PFSK-1 (cell line): ENCODE data around the gene DLGAP1.

Experiments used
- FOXP2 ChIP-seq: optimal IDR thresholded peaks from 2 replicates; pipeline ENCODE3; 2011; ENCODE audit warnings: borderline replicate concordance, control low read depth, inconsistent platforms; ENCODE audit not compliant: insufficient read depth; ENCODE audit errors: extremely low read length, extremely low read depth
- POLR2AphosphoS5 ChIP-seq: IDR thresholded peaks from 2 replicates; pipeline ENCODE4 v1.6.1; 2012; ENCODE audit warnings: low read depth, mild to moderate bottlenecking, control low read depth, low read length, moderate library complexity
- REST ChIP-seq, 2 experiments: IDR thresholded peaks; 2 replicates each; pipeline versions ENCODE4 v1.6.1 to v1.8.0; 2011 to 2012; ENCODE audit warnings: low read depth in 2 of 2, low read length in 2 of 2, control low read depth in 1 of 2, inconsistent platforms in 1 of 2, mild to moderate bottlenecking in 1 of 2, moderate library complexity in 1 of 2; ENCODE audit not compliant: insufficient read depth in 1 of 2
- SIN3A ChIP-seq: IDR thresholded peaks from 2 replicates; pipeline ENCODE4 v1.6.1; 2012; ENCODE audit warnings: mild to moderate bottlenecking, low read length, moderate library complexity, borderline replicate concordance; ENCODE audit not compliant: insufficient read depth
- TAF1 ChIP-seq: IDR thresholded peaks from 2 replicates; pipeline ENCODE4 v1.6.1; 2012; ENCODE audit warnings: low read length, control low read depth, borderline replicate concordance; ENCODE audit not compliant: insufficient read depth

DLGAP1 gene

DNA sequence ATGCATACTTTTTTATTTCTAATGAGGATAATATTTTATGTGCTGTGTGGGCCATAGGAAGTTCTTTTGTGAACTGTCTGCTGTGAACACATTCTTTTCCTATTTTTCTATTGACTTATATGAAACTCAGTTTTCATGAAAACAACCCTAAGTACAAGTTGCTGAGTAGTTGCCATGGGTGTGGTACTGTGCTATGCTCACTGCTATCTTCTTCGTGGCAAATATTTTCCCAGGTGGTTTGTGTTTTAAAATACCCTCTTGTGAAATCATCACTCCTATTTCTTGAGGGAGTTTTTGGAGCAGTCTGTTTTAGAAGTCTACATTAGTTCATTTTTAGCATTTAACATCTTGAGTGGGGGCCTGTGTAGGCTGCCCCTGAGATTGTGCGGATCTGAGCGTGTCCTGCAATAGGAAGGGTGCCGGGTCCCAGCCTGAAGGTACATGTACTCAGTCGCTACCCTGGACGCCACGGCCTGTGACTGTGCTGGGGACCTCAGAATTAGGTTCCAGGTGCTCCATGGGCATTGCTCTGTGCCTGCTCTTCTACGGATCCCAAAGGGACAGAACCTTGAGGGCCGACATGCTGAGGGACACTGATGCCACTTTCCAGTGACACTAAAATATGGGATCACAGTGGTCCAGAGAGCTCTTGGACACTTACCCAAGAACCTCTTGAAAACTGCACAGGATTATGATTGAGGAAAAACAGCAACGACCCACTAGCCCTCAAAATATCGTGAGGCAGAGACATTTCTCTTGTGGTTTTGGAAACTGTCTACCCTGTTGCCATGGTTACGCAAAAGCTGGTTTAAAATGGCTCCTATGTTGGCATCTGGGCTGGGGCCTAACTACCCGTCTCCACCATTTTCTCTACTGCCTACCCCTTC is 524.7 kb downstream of the DLGAP1 start:
- TF ChIP-seq REST (IDR thresholded peaks at IDR 0.05; ENCODE audit: insufficient read depth in 1 of 2, low read depth in 2 of 2, low read length in 2 of 2) (no peak), FOXP2 (no peak)

- no peak for TF ChIP-seq POLR2AphosphoS5
- TF ChIP-seq SIN3A, result no peak
- no peak for TF ChIP-seq REST (IDR thresholded peaks at IDR 0.05; ENCODE audit: insufficient read depth in 1 of 2, low read depth in 2 of 2, low read length in 2 of 2)
- TF ChIP-seq FOXP2, result no peak
- no peak for TF ChIP-seq TAF1
Measured at GRCh38 chr18:3924455-3924854, 530.7 kb downstream of the DLGAP1 start.

DNA sequence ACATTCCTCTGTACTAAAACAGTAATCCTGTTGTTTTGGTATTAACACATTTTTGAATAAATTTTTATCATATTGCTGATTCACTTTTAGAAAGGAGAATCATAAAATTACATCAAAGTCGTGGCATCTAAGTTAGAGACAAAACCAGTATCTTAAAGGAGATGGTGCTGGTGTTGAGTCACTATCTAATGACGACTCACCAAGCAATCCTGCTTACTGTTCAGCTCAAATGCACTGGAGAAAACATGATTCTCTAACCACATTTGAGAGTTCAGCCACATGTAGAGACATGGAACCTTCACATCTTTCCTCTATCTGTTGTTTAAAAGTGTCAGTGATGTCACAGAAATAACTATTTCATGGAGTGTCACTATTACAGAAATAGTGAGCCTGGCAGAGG is 531.4 kb downstream of the DLGAP1 start:
- TF ChIP-seq FOXP2, result no peak
- no peak for TF ChIP-seq SIN3A
- no peak for TF ChIP-seq TAF1
- no peak for TF ChIP-seq REST (IDR thresholded peaks at IDR 0.05; ENCODE audit: insufficient read depth in 1 of 2, low read depth in 2 of 2, low read length in 2 of 2)
- no peak for TF ChIP-seq POLR2AphosphoS5

GRCh38 chr18:3921826-3922225 is 533.3 kb downstream of the DLGAP1 start:
- no peak for TF ChIP-seq TAF1
- no peak for TF ChIP-seq REST (IDR thresholded peaks at IDR 0.05; ENCODE audit: insufficient read depth in 1 of 2, low read depth in 2 of 2, low read length in 2 of 2)
- no peak for TF ChIP-seq SIN3A
- TF ChIP-seq FOXP2, result no peak
- TF ChIP-seq POLR2AphosphoS5, result no peak

DNA sequence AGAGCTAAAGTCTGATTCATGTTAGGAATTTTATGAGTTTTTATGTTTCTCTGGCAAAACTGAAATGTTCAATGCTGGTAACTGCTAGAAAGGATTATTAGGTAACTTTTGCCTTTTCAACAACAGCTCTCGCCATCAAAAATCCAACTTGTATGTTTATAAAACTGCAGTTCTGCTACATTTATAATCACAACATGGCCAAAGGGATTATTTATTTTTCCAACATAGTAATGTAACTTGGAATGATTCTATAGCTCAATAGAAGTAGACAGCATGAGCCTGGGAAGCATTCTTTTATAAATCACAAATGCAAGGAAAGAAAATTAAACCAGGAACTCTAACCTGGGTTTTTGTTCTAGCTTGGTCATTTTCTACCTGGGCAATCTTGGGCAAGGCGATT is 534.3 kb downstream of the DLGAP1 start:
- TF ChIP-seq FOXP2 (no peak), POLR2AphosphoS5 (no peak), TAF1 (no peak), REST (IDR thresholded peaks at IDR 0.05; ENCODE audit: insufficient read depth in 1 of 2, low read depth in 2 of 2, low read length in 2 of 2) (no peak), SIN3A (no peak)
